ENCODE data around the gene TSPO. TPM values are rescaled to one million over a fixed set of nuclear protein-coding genes. Genes with fewer than 3 reads are reported as not detected.

Gene TSPO
- total and polyA plus RNA-seq, 2 experiments from 2014 or later, result 61.8 to 138 TPM

Other genes starting within 250 kb of the TSPO start
- gene PACSIN2, start 136.4 kb upstream of the TSPO start, total RNA-seq, result 77.7 and 87.4 TPM in 2 replicates
- 85.5 and 86.3 TPM in 2 replicates for gene PACSIN2, start 136.4 kb upstream of the TSPO start, polyA plus RNA-seq
- 4.9 and 6.4 TPM in 2 replicates for gene TTLL1, start 62.2 kb upstream of the TSPO start, total RNA-seq
- 8.7 and 9.5 TPM in 2 replicates for gene TTLL1, start 62.2 kb upstream of the TSPO start, polyA plus RNA-seq
- 2.0 and 10.6 TPM in 2 replicates for gene BIK, start 40.8 kb upstream of the TSPO start, total RNA-seq
- 15.5 and 17.7 TPM in 2 replicates for gene BIK, start 40.8 kb upstream of the TSPO start, polyA plus RNA-seq
- gene MCAT, start 8.2 kb upstream of the TSPO start, total RNA-seq, result 14.6 and 16.9 TPM in 2 replicates
- 18.3 and 24.9 TPM in 2 replicates for gene MCAT, start 8.2 kb upstream of the TSPO start, polyA plus RNA-seq
- gene TTLL12, start 35.6 kb downstream of the TSPO start, total RNA-seq, result 39.6 and 40.9 TPM in 2 replicates
- 41.9 and 50.3 TPM in 2 replicates for gene TTLL12, start 35.6 kb downstream of the TSPO start, polyA plus RNA-seq
- 0.96 and 2.1 TPM in 2 replicates for gene SCUBE1, start 191.8 kb downstream of the TSPO start, total RNA-seq
- 2.2 and 3.0 TPM in 2 replicates for gene SCUBE1, start 191.8 kb downstream of the TSPO start, polyA plus RNA-seq